Choroid plexus epithelial cell (primary cell): ENCODE results near the gene MPC1.
"Not testable (repeated sequence)": the region's sequence is repeated elsewhere in the genome, so short reads cannot be mapped to it uniquely, and the experiment has no call there.

Experiments
- DNase-seq: peaks from one replicate; pipeline ENCODE4 v3.0.0-alpha.2; 2010; ENCODE audit warnings: low read depth
- H3K4me3 ChIP-seq: 2 replicates; pipeline ENCODE4 v1.5.1; 2011; ENCODE audit warnings: low read depth, mild to moderate bottlenecking, control low read depth, low read length, moderate library complexity
- CTCF ChIP-seq: conservative IDR thresholded peaks from 2 replicates; pipeline ENCODE4 v1.5.1; 2011; ENCODE audit warnings: low read depth, mild to moderate bottlenecking, control low read depth, inconsistent platforms, low read length, moderate library complexity

The MPC1 gene

GRCh38 chr6:166398348-166398747, 15.6 kb upstream of the MPC1 start:
- H3K4me3 ChIP-seq, result no peak overlapping the region
- no peak for TF ChIP-seq CTCF
- no peak for DNase-seq

- no peak overlapping the region for H3K4me3 ChIP-seq
- no peak for TF ChIP-seq CTCF
- DNase-seq, result no peak
Measured at GRCh38 chr6:166397849-166398248, 15.1 kb upstream of the MPC1 start.

- no peak for DNase-seq
- TF ChIP-seq CTCF, result no peak
- no peak overlapping the region for H3K4me3 ChIP-seq
Measured at GRCh38 chr6:166395778-166396177, 13.0 kb upstream of the MPC1 start.

GRCh38 chr6:166395351-166395750, 12.6 kb upstream of the MPC1 start:
- no peak for DNase-seq
- TF ChIP-seq CTCF, result no peak
- no peak overlapping the region for H3K4me3 ChIP-seq

- DNase-seq, result no peak
- no peak for TF ChIP-seq CTCF
- H3K4me3 ChIP-seq, result no peak overlapping the region
Measured at GRCh38 chr6:166394036-166394892, 11.5 kb upstream of the MPC1 start.

- no peak for DNase-seq
- TF ChIP-seq CTCF, result no peak
- H3K4me3 ChIP-seq, result no peak overlapping the region
Measured at GRCh38 chr6:166393535-166393823, 10.7 kb upstream of the MPC1 start.

GRCh38 chr6:166392755-166393534, 10.2 kb upstream of the MPC1 start:
- not testable (repeated sequence) for DNase-seq, H3K4me3 ChIP-seq
